SK-N-MC (cell line): ENCODE results near the gene KRTAP5-7.

ENCODE experiments used
- EZH2 ChIP-seq: fragments of 200-600 bp; sonication (generic); IDR thresholded peaks from one replicate; pipeline ENCODE4 v1.6.1; 2017; ENCODE audit warnings: antibody characterized with exemption
- FOXP2 ChIP-seq: optimal IDR thresholded peaks from 2 replicates; pipeline ENCODE3; 2011; ENCODE audit warnings: mild to moderate bottlenecking, moderate library complexity; ENCODE audit not compliant: insufficient read depth; ENCODE audit errors: extremely low read length, control extremely low read depth
- POLR2AphosphoS5 ChIP-seq: IDR thresholded peaks from 2 replicates; pipeline ENCODE4 v1.6.1; 2012; ENCODE audit warnings: mild to moderate bottlenecking, low read depth, low read length, borderline replicate concordance

DNA sequence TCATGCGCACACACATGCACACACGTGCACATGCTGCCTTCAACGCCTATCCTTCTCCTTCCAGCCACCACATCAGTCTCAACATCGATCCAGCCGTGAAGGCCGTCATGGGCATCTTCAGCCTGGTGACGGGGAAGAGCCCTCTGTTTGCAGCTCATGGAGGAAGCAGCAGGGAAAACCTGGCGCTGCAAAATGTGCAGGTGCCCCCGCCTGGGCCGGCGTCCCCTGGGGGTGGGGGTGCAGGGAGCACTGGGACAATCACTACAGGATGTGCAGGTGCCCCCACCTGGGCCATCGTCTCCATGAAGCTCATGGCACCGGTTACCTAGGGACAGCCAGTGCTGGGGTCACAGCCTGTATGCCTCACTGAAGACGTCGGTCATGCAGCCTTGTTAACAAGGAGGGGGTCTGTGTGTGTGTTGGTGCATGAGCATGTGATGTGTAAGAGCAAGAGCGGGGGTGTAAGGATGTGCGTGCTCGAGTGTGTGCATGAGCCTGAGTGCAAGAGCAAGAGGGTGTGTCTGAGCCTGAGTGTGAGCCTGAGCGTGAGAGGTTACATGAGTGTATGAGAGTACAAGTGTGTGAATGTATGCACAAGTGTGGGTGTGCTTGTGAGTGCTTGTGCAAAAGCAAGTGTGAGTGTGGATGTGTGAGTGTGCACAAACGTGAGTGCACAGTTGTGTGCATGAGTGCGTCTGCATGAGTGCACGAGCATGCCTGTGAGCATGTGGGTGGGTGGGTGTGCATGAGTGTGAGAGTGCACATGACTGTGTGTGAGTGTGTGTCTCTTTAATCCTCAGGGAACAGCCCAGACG, 42.6 kb upstream of the KRTAP5-7 start:
- TF ChIP-seq EZH2 (no peak), POLR2AphosphoS5 (no peak), FOXP2 (no peak)
